ENCODE data around the gene FTO.
"Not testable (repeated sequence)": the region's sequence is repeated elsewhere in the genome, so short reads cannot be mapped to it uniquely, and the experiment has no call there.

FTO gene

DNA sequence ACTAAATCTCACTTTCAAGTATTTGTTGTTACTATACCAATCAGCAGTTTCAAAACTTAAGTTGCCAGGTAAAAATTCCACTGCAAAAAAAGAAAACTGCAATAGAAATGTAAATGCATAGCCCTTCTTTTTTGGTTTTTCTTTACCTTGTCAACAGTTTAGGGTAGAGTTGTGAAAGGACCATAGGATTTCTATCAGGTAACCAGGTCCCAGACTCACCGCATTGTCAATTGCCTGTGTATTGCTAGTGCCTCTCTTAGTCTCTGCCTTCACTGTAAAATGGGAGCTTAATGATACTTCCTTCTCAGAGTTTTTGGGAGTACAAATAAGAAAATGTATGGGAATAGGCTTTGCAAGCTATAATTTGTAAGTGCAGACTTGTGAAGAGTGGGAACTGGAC, 145.0 kb downstream of the FTO start:
- intact Hi-C loops (cut with DNase I): no loop called here

DNA sequence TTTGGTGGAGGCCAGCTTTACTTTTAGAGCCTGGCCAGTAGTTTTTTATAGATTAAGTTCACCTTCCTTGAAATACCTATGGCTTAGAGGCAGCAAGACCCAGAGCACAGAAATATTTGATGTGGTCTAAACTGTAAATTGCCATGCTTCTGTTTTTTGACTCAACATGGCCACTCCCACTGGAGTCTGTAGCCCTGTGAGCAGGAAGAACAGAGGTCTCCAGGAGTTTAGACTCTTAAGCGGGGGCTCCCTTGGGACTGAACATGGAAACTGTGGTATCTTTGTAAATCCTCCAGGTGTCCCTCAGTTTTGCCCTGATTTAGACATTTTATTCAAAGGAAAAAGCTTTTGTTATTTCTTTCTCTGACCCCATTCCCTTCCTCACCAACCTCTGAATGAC, 145.6 kb downstream of the FTO start:
- no peak for DNase-seq
- intact Hi-C loops (cut with DNase I): no loop called here

More for the DNA sequence above, 145.0 kb downstream of the FTO start:
- DNase-seq: no peak

DNA sequence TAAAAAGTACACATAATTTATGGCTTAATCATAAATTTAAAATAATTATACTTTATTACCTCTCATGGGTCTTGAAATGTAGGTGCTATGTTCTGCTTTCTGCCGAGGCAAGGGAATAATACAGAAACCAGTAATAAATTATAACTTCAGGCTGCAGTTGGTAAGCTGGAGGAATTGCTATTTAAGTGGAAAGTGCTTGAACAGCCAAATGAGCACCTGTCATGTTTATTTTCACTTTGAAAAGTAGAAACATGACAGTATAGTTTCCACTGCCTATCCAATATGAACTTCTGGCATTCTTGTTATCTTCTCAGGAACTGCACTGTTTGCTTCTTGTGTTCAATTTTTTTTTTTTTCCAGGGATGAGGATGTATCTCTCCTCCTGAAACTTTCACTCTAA, 146.0 kb downstream of the FTO start:
- intact Hi-C loops (cut with DNase I): no loop called here
- DNase-seq: no peak

DNA sequence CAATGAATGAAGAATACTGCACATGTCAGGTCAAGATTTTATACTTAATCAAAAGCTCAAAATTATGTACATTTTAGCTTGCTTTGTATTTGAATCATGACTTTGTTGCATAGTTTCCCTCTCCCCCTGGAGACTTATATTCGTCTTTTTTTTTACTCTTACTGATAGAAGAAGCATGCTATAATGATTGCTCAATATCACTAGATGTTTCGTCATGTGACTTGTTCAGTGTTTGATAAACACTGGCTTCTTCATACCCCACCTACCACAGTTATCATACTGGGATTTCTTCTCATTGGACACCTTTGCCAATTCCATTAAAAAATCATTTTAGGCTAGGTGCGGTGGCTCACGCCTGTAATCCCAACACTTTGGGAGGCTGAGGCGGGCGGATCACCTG, 148.7 kb downstream of the FTO start:
- intact Hi-C loops (cut with DNase I): no loop called here
- DNase-seq: no peak

DNA sequence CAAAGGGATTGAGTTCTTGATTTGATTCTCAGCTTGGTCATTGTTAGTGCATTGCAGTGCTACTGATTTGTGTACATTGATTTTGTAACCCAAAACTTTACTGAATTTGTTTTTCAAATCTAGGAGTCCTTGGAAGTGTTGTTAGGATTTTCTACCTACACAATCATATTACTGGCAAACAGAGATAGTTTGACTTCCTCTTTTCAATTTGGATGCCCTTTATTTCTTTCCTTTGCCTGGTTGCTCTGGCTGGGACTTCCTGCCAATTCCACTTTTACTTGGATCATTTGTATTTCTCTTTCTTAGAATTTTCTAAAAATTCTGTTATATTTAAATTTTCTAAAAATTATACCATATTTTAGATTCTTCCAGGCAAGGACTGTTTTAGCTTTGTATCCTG, 151.1 kb downstream of the FTO start:
- no peak for DNase-seq
- intact Hi-C loops (cut with DNase I): no loop called here

DNA sequence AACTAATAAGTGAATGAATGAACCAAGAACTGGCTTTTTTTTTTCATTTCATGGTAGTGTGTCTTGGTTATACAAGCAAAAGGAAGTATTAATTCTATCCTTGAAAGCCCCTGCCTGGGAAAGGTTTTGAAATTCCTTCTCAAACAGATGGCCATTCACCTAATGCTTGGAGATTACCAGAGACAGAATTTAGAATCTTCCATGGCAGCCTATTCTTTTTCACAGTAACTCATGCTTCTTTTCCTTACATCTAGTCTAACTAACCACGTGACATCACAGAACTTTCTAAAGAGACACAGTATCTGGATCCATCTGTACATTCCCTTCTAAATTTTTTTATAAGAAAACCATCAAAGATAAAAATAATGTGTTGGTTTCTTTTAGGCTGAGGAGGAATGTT, 151.6 kb downstream of the FTO start:
- DNase-seq: no peak
- intact Hi-C loops (cut with DNase I): no loop called here

DNA sequence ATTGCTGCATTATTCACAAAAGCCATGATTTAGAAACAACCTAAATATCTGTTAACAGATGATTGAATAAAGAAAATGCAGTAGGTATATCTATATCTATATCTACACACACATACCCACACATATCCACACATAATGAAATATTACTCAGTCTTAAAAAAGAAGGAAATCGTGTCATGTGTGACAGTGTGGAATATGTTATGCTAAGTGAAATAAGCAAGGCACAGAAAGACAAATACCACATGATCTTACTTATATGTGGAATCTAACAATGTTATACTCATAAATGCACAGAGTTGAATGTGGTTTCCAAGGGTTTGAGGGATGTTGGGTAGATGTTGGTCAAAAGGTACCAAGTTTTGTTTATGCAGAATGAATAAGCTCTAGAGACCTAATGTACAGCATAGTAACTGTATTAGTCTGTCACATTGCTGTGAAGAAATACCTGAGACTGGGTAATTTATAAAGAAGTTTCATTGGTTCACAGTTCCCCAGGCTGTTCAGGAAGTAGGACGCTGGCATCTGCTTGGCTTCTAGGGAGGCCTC, 156.1 kb downstream of the FTO start:
- intact Hi-C loops (cut with DNase I): no loop called here
- no peak for DNase-seq

DNA sequence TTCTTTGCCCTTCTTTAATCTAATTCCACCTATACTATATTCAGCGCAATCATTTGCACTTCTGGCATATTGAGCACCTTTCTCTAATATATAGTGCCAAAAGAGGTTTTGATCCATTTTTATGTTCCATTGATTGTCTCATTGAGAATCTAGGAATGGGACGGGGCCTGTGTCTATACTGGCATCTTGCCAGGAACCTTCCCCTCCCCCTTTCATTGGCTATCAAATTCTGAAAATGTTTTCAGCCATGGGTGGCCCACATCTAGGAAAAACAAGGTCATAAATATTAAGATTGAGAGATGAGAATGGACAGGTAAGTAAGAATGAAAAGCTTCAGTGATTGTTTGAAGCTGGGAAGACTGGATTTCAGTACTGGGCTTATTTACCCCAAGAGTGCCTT, 159.9 kb downstream of the FTO start:
- no peak for DNase-seq
- intact Hi-C loops (cut with DNase I): no loop called here

DNA sequence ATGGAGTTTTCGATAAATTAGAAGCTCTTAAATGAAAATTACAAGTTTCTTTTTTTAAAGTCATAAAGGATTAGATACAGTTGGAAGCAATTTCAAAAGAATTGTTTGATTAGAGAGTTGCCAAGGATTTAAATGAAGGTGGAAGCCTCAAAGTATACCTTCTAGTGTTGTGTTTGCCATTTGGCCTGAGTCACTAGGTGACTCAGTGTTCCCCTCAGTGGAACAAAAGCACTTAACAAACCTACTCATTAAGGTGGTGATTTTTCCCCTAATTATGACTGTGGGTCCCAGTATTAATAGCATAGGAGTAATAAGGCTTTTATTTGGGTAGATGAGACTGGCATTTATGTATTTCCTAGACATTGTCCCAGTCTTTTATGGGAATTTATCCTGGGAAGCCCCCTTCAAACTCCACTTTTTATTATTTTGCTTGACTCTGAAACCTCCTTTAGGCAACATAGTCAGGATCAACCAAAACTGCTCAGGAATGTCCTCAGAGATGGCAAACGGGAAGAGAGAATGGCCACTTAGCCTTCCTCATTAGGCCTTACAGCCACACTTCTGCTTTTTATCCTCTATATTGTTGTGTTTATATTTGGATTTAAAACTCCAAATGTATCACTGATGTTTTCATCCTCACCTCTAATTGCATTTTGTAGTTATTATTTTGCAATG, 161.0 kb downstream of the FTO start:
- intact Hi-C loops (cut with DNase I): no loop called here
- DNase-seq: no peak

DNA sequence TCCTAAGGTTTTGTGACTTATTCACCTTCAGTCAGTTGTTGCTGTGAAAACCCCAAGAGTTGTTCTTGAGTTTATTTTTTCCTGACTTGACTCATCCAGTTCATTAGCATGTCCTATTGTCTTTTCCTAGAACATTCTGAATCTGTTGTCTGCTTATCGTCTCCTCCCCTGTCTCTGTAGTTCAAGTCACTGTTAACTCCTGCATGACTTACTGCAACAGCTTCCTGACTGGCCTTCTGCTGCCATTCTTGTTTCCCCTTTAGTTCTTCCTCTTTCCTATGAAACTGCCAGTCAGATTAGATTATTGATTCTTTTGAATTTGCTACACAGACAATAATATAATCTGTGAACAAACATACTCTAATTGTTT, 161.5 kb downstream of the FTO start:
- no peak for DNase-seq
- intact Hi-C loops (cut with DNase I): no loop called here

DNA sequence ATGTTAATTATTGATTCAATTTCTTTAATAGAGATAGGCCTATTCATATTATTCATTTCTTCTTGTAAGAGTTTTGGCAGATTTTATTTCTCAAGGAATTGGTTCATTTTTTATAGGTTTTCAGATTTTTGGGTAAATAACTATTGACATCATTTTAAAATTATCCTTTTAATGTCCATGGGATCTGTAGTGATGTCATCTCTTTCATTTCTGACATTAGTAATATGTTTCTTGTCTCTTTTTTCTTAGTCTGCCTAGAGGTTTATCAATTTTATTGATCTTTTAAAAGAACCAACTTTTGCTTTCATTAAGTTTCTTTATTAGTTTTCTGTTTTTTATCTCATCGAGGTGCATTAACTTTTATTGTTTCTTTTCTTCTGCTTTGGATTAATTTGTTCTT, 162.6 kb downstream of the FTO start:
- intact Hi-C loops (cut with DNase I): no loop called here
- DNase-seq: no peak

DNA sequence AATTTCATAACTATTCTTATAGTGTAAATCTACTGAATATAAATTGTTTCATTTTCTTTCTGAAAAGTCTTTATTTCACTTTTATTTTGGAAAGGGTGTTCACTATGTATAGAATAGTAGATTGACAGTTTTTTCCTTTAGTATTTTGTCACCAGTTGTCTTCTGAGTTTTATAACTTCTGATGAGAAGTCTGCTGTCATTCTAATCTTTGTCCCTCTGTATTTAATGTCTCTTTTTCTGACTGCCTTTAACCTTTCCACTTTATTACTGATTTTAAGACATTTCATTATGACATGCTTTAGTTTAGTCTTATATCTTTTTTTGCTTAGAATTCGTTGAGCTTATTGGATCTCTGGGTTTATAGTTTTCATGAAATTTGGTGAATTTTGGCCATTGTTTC, 166.9 kb downstream of the FTO start:
- intact Hi-C loops (cut with DNase I): no loop called here
- DNase-seq: no peak

DNA sequence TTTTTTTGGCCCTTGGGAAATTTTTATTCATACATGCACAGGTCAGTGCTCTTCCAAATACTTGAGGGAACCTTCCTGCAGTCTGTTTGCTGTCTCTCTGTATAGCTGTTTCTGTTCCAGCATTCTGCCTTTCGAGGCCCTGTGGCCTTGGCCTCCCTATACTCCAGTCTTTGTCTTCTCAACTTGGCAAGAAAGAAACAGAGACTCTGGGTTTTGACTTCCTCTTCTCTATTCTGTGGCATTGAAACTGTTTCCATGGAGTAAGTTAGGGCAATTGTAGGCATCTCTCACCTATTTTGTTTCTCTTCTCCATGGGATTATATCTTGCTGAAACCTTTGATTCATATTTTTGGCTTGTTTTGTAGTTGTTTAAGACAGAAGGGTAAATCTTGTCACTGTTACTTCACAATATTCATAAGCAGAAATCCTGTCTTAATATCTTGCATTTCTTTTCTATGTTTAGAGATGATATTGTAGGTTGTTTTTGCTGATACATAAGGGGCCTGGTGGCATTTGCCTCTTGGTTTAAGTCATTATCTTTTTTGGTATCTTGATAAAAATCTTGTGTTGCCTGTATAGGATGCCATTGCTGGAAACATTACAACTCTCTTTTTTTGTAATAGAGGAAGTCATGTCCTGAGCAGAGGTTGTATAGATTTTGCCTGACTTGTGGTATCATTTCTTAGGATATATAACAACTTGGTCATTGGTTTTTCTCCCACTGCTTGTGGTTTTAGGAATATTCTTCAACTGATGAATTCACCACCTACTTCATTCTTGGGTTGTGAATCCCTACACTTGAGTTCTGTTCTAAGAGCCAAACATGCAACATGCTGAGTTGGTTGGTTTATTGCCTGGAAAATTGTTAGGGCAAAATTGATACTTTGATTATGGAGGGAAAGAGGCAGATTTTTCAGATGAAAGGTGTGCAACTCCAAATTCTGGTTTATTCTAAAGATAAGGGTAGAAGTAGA, 168.6 kb downstream of the FTO start:
- no peak for DNase-seq
- intact Hi-C loops (cut with DNase I): no loop called here

DNA sequence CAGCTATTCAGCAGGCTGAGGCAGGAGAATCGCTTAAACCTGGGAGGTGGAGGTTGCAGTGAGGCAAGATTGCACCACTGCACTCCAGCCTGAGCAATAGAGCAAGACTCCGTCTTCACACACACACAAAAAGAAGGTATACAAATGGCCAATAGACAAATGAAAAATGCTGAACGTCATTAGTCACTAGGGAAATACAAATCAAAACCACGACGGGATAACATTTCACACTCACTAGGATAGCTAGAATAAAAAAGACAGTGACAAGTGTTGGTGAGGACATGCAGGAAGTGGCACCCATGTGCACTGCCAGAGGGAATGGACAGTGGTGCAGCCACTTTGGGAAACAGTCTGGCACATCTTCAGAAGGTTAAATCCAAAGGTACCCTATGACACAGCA, 172.9 kb downstream of the FTO start:
- intact Hi-C loops (cut with DNase I): no loop called here
- DNase-seq: no peak

DNA sequence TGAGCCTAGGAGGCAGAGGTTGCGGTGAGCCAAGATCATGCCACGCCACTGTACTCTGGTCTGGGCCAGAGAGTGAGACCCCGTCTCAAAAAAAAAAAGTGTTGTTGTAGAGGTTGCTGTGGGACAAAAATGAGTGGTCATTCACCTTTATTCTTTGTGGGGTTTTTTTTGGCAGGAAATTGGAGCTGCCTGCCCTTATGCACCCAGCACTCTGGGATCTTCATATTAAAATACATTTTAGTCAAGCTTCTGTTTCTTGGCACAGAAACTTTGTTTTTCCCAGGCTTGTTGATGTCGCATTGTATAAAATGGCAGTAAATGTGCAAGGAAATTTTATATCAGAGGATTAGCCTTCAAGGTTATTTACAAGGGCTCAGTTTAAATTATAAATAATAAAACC, 174.3 kb downstream of the FTO start:
- no peak for DNase-seq
- intact Hi-C loops (cut with DNase I): no loop called here

DNA sequence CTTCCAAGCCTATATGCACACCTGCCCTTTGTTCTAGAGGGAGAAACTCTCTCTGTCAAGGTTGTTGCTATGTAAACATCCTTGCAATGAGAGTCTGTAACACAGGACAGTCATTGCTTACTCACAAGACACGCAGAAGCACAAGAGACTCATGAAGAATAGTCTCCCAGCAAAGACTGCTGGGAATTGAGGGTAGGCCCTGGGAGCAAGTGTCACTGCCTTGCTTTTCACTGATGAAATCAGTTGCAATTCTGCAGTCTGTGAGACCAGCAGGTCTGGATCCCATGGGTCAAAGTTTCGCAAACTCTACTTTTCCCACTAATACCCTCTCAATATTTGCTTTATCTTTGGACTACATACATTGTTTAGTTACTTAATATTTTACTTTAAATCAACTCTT, 177.4 kb downstream of the FTO start:
- intact Hi-C loops (cut with DNase I): no loop called here
- no peak for DNase-seq

DNA sequence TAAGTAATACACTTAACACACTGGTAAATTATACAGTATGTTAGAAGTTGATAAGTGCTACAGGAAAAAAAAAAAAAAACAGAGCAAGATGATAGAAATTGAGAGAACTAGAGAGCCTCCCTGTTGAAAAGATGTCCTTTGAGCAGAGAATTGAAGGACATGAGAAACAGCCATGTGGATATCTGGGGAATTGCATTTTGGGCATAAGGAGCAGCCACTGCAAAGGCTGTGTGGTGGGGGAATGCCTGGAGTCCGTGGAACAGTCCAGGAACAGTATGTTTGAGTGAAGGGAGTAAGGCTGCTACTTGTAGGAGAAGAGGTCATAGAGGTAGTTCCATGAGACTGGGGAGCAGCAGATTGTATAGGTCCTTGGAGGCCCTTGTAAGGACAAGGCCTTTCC, 178.4 kb downstream of the FTO start:
- intact Hi-C loops (cut with DNase I): no loop called here
- no peak for DNase-seq

DNA sequence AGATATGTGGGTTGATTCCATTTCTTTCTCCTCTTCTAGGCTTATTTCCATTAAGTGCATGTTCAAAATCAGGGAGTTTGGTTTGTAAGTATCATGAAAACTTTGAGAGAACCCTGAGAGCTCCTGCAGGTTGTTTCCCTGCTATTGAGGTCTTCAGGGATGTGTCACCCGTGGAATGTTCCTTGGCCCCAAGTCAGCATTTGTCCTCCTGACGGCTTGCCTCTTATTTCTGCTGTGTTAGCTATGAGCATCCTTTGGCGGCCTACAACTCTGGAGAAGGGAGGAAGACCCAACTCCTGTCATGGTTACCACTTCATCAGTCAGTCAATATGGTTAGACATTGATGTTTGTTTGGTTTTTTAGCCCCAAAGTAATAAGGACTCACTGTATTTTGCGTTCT, 180.8 kb downstream of the FTO start:
- no peak for DNase-seq
- intact Hi-C loops (cut with DNase I): no loop called here

DNA sequence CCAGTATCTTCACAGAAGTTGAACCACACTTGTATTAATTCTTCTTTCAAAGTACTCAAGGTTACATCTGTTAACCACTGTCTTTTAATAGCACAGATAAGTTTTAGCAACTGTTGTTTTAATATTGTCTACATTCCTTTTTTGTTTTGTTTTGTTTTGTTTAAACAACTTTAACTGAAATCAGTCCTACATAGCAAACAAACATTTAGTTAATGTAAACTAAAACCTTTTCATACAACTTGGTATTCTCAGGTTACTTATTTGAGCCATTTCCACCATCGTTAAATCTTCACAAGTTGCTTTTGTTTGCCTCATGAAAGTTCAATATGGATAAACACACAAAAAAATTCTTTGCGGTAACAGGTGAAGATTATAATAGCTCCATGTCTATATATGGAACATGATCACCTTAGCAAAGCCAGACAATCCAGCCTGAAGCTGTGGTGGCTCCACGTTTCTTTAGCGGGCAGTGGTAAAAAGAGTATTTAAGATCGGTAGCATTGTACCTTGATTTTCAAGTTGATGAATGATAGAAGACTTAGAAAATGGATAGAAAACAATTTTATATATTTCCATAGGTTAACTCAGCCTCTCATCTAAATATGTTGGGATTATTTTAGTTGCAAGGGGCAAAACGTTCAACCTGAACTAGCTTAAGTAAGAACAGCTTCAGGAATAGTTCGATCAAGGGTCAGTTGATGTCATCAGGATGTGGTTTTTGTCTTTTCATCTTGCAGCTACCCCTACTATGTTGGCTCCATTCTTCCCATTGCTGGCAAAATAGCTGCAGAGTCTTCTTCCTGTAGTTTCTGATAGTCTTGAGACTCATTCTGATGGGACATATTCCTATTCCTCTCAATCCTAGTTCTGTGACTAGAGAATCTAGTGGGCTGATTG, 182.8 kb downstream of the FTO start:
- intact Hi-C loops (cut with DNase I): no loop called here
- DNase-seq: no peak

DNA sequence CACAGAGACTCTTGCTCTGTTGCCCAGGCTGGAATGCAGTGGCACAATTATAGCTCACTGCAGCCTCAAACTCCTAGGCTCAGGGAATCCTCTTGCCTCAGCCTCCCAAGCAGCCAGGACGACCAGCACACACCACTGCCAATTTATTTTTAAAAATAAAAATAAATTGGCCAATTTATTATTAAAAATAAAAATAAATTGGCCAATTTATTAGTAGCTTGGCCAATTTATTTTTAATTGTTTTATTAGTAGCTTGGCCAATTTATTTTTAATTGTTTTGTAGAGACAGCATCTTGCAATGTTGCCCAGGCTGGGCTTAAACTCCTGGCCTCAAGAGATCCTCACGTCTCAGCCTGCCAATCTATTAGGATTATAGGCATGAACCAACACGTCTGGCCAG, 184.3 kb downstream of the FTO start:
- DNase-seq: no peak
- intact Hi-C loops (cut with DNase I): no loop called here

DNA sequence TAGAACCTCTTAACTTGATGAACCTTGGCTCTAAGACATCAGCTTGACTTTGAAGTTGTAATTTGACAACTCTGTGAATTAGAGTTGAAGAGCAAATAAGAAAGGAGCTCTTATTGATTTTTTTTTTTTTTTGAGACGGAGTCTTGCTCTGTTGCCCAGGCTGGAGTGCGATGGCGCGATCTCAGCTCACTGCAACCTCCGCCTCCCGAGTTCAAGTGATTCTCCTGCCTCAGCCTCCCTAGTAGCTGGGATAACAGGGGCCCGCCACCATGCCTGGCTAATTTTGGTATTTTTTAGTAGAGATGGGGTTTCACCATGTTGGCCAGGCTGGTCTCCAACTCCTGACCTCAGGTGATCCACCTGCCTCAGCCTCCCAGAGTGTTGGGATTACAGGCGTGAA, 186.9 kb downstream of the FTO start:
- intact Hi-C loops (cut with DNase I): loop anchor here (10.0 kb wide), 1 partner anchor 116 kb away; no protein-coding TSS in a partner anchor
- DNase-seq: not testable (repeated sequence)

Data from posterior cingulate gyrus (tissue), 11 donors.